CD8-positive, alpha-beta memory T cell (primary cell): ENCODE results near the gene LYRM4. TPM values are rescaled to one million over a fixed set of nuclear protein-coding genes. Genes with fewer than 3 reads are reported as not detected.
"Not testable (repeated sequence)": the region's sequence is repeated elsewhere in the genome, so short reads cannot be mapped to it uniquely, and the experiment has no call there.

Experiments used
- CTCF ChIA-PET: fragments of 350-600 bp; sonication (Branson Sonifier 250); formaldehyde crosslinking; loops from one replicate; lab custom pipeline; 2021; ENCODE audit warnings: antibody characterized with exemption; lab: Charles Lee
- POLR2A ChIA-PET: fragments of 350-600 bp; sonication (Branson Sonifier 250); formaldehyde crosslinking; loops from one replicate; lab custom pipeline; 2021; ENCODE audit warnings: antibody characterized with exemption; lab: Charles Lee
- DNase-seq, 5 donors: peaks; one replicate each; pipeline versions ENCODE4 v3.0.0 to v3.0.0-alpha.2; 2020 to 2022; ENCODE audit warnings: mixed read lengths in 1 of 5
- H3K27ac ChIP-seq: one replicate; pipeline ENCODE4 v1.7.0; 2013; ENCODE audit warnings: low read depth, mild to moderate bottlenecking, low read length, moderate library complexity
- H3K27me3 ChIP-seq: 2 replicates; pipeline ENCODE4 v1.7.0; 2013; ENCODE audit warnings: low read length, mild to moderate bottlenecking; ENCODE audit not compliant: insufficient read depth, poor library complexity, severe bottlenecking
- H3K36me3 ChIP-seq: 2 replicates; pipeline ENCODE4 v1.7.0; 2013; ENCODE audit warnings: mild to moderate bottlenecking, low read length, moderate library complexity; ENCODE audit not compliant: insufficient read depth
- H3K4me1 ChIP-seq: 2 replicates; pipeline ENCODE4 v1.7.0; 2013; ENCODE audit warnings: mild to moderate bottlenecking, low read length, moderate library complexity; ENCODE audit not compliant: insufficient read depth
- H3K4me3 ChIP-seq: 2 replicates; pipeline ENCODE4 v1.7.0; 2013; ENCODE audit warnings: mild to moderate bottlenecking, low read length
- H3K9me3 ChIP-seq: 2 replicates; pipeline ENCODE4 v1.7.0; 2013; ENCODE audit warnings: mild to moderate bottlenecking, low read length
- H3K27ac Mint-ChIP-seq, 8 donors: one replicate each; pipeline ENCODE4 v1.8.0; 2020 to 2021; ENCODE audit warnings: mixed read lengths in 8 of 8, mild to moderate bottlenecking in 6 of 8, inconsistent platforms in 3 of 8, moderate library complexity in 3 of 8
- H3K27me3 Mint-ChIP-seq, 2 donors: one replicate each; pipeline ENCODE4 v1.8.0; 2020 to 2021; ENCODE audit warnings: mixed read lengths in 2 of 2, mild to moderate bottlenecking in 1 of 2, moderate library complexity in 1 of 2
- H3K36me3 Mint-ChIP-seq, 3 donors: one replicate each; pipeline ENCODE4 v1.8.0; 2020 to 2021; ENCODE audit warnings: mixed read lengths in 3 of 3, inconsistent platforms in 1 of 3, mild to moderate bottlenecking in 1 of 3
- H3K4me1 Mint-ChIP-seq, 3 donors: one replicate each; pipeline ENCODE4 v1.8.0; 2020 to 2021; ENCODE audit warnings: mixed read lengths in 3 of 3, inconsistent platforms in 1 of 3, mild to moderate bottlenecking in 1 of 3
- H3K4me3 Mint-ChIP-seq, 7 donors: one replicate each; pipeline ENCODE4 v1.8.0; 2020 to 2021; ENCODE audit warnings: mixed read lengths in 7 of 7, mild to moderate bottlenecking in 6 of 7, moderate library complexity in 4 of 7, inconsistent platforms in 2 of 7
- H3K9me3 Mint-ChIP-seq, 5 donors: one replicate each; pipeline ENCODE4 v1.8.0; 2020 to 2022; ENCODE audit warnings: mixed read lengths in 5 of 5, mild to moderate bottlenecking in 3 of 5, moderate library complexity in 2 of 5, inconsistent platforms in 1 of 5
- polyA plus RNA-seq: library from polyadenylated mRNA; unstranded; fragments of 300-500 nt; fragmentation: Illumina TruSeq; gene quantifications from one replicate; pipeline ENCODE4 v1.2.3, GENCODE V29; 2021
- total RNA-seq, 2 experiments: library from RNA; stranded (reverse); gene quantifications; one replicate each; pipeline ENCODE4 v1.2.3, GENCODE V29; 2021

The LYRM4 gene
- total and polyA plus RNA-seq, 3 experiments from 2014 or later = 26.5 to 58.2 (median 55.1) TPM

GRCh38 chr6:5121956-5122355 lies 138.8 kb downstream of the LYRM4 start:
- Mint-ChIP-seq H3K36me3 (peaks cover 0 to 1% (median 0%) of the 10 kb centered on the region in 3 donors), H3K27ac (no peak overlapping the region), H3K9me3 (no peaks in the 10 kb centered on the region), H3K27me3 (no peaks in the 10 kb centered on the region), H3K4me1 (peaks cover 0 to 1% (median 0%) of the 10 kb centered on the region in 3 donors), H3K4me3 (no peak overlapping the region)
- CTCF ChIA-PET = no interaction called here
- no peaks in the 10 kb centered on the region for H3K9me3 ChIP-seq
- no peaks in the 10 kb centered on the region for H3K27me3 ChIP-seq
- no peak overlapping the region for H3K27ac ChIP-seq
- no peak overlapping the region for H3K4me3 ChIP-seq
- no peaks in the 10 kb centered on the region for H3K4me1 ChIP-seq
- no peaks in the 10 kb centered on the region for H3K36me3 ChIP-seq
- no peak for DNase-seq
- POLR2A ChIA-PET = no interaction called here

- Histone ChIP-seq H3K4me3 (no peak overlapping the region), H3K27ac (no peak overlapping the region), H3K36me3 (no peaks in the 10 kb centered on the region), H3K27me3 (no peaks in the 10 kb centered on the region), H3K9me3 (no peaks in the 10 kb centered on the region), H3K4me1 (no peaks in the 10 kb centered on the region)
- H3K9me3 Mint-ChIP-seq = no peaks in the 10 kb centered on the region
- CTCF ChIA-PET = no interaction called here
- POLR2A ChIA-PET = no interaction called here
- no peaks in the 10 kb centered on the region for H3K27me3 Mint-ChIP-seq
- peaks cover 0 to 1% (median 0%) of the 10 kb centered on the region in 3 donors for H3K36me3 Mint-ChIP-seq
- no peak overlapping the region for H3K27ac Mint-ChIP-seq
- no peak for DNase-seq
- H3K4me1 Mint-ChIP-seq = peaks cover 0 to 1% (median 0%) of the 10 kb centered on the region in 3 donors
- H3K4me3 Mint-ChIP-seq = no peak overlapping the region
Measured at GRCh38 chr6:5121479-5121878, 139.3 kb downstream of the LYRM4 start.

GRCh38 chr6:5120543-5120942 lies 140.2 kb downstream of the LYRM4 start:
- H3K4me1 Mint-ChIP-seq, H3K27ac Mint-ChIP-seq, H3K4me3 Mint-ChIP-seq, H3K27me3 Mint-ChIP-seq, H3K36me3 Mint-ChIP-seq, CTCF ChIA-PET, H3K9me3 ChIP-seq, H3K27me3 ChIP-seq, POLR2A ChIA-PET, H3K4me3 ChIP-seq, H3K9me3 Mint-ChIP-seq, H3K27ac ChIP-seq, H3K4me1 ChIP-seq, H3K36me3 ChIP-seq, DNase-seq: not testable (repeated sequence)

GRCh38 chr6:5120011-5120410 lies 140.7 kb downstream of the LYRM4 start:
- POLR2A ChIA-PET = no interaction called here
- Histone ChIP-seq H3K4me3 (no peak overlapping the region), H3K27me3 (no peaks in the 10 kb centered on the region), H3K4me1 (no peaks in the 10 kb centered on the region), H3K9me3 (no peaks in the 10 kb centered on the region), H3K27ac (no peak overlapping the region), H3K36me3 (no peaks in the 10 kb centered on the region)
- Mint-ChIP-seq H3K27me3 (no peaks in the 10 kb centered on the region), H3K4me3 (no peak overlapping the region), H3K36me3 (peaks cover 0 to 1% (median 0%) of the 10 kb centered on the region in 3 donors), H3K4me1 (peaks cover 0 to 1% (median 0%) of the 10 kb centered on the region in 3 donors), H3K27ac (no peak overlapping the region), H3K9me3 (no peaks in the 10 kb centered on the region)
- no peak for DNase-seq
- CTCF ChIA-PET = no interaction called here

- peaks cover 0 to 1% (median 0%) of the 10 kb centered on the region in 3 donors for H3K36me3 Mint-ChIP-seq
- CTCF ChIA-PET = no interaction called here
Measured at GRCh38 chr6:5119090-5119951, 141.4 kb downstream of the LYRM4 start.

GRCh38 chr6:5116243-5116991 lies 144.3 kb downstream of the LYRM4 start:
- no peak for DNase-seq
- Histone ChIP-seq H3K27ac (no peak overlapping the region), H3K36me3 (no peaks in the 10 kb centered on the region), H3K4me1 (no peaks in the 10 kb centered on the region), H3K9me3 (no peaks in the 10 kb centered on the region), H3K27me3 (no peaks in the 10 kb centered on the region), H3K4me3 (no peak overlapping the region)
- peaks cover 0 to 9% (median 3%) of the 10 kb centered on the region in 3 donors for H3K36me3 Mint-ChIP-seq
- no peak overlapping the region for H3K4me3 Mint-ChIP-seq
- no peaks in the 10 kb centered on the region for H3K9me3 Mint-ChIP-seq
- no peak overlapping the region for H3K27ac Mint-ChIP-seq
- ChIA-PET POLR2A (no interaction called here), CTCF (no interaction called here)
- peaks cover 0 to 1% (median 0%) of the 10 kb centered on the region in 3 donors for H3K4me1 Mint-ChIP-seq
- H3K27me3 Mint-ChIP-seq = no peaks in the 10 kb centered on the region

More at GRCh38 chr6:5119090-5119951, 141.4 kb downstream of the LYRM4 start:
- H3K27ac Mint-ChIP-seq = no peak overlapping the region
- no peak overlapping the region for H3K4me3 Mint-ChIP-seq
- H3K36me3 ChIP-seq = no peaks in the 10 kb centered on the region
- H3K4me1 Mint-ChIP-seq = peaks cover 0 to 1% (median 0%) of the 10 kb centered on the region in 3 donors
- no peaks in the 10 kb centered on the region for H3K9me3 Mint-ChIP-seq
- H3K27me3 ChIP-seq = no peaks in the 10 kb centered on the region
- H3K27me3 Mint-ChIP-seq = no peaks in the 10 kb centered on the region
- POLR2A ChIA-PET = no interaction called here
- no peak overlapping the region for H3K4me3 ChIP-seq
- H3K27ac ChIP-seq = no peak overlapping the region
- DNase-seq = no peak
- H3K9me3 ChIP-seq = no peaks in the 10 kb centered on the region
- H3K4me1 ChIP-seq = no peaks in the 10 kb centered on the region

- Mint-ChIP-seq H3K36me3 (peaks cover 0 to 14% (median 8%) of the 10 kb centered on the region in 3 donors), H3K9me3 (no peaks in the 10 kb centered on the region), H3K4me3 (no peak overlapping the region), H3K4me1 (no peaks in the 10 kb centered on the region), H3K27ac (no peak overlapping the region), H3K27me3 (no peaks in the 10 kb centered on the region)
- Histone ChIP-seq H3K4me3 (no peak overlapping the region), H3K27ac (no peak overlapping the region), H3K4me1 (no peaks in the 10 kb centered on the region), H3K36me3 (no peaks in the 10 kb centered on the region), H3K27me3 (no peaks in the 10 kb centered on the region), H3K9me3 (no peaks in the 10 kb centered on the region)
- DNase-seq = no peak
- ChIA-PET CTCF (no interaction called here), POLR2A (no interaction called here)
Measured at GRCh38 chr6:5115168-5115567, 145.6 kb downstream of the LYRM4 start.

- Histone ChIP-seq H3K36me3 (no peaks in the 10 kb centered on the region), H3K4me3 (no peak overlapping the region), H3K4me1 (no peaks in the 10 kb centered on the region), H3K27me3 (no peaks in the 10 kb centered on the region), H3K27ac (no peak overlapping the region), H3K9me3 (no peaks in the 10 kb centered on the region)
- Mint-ChIP-seq H3K4me1 (no peaks in the 10 kb centered on the region), H3K36me3 (peaks cover 0 to 14% (median 10%) of the 10 kb centered on the region in 3 donors), H3K4me3 (no peak overlapping the region), H3K27ac (no peak overlapping the region), H3K9me3 (no peaks in the 10 kb centered on the region), H3K27me3 (no peaks in the 10 kb centered on the region)
- ChIA-PET CTCF (interaction anchor here (1.1 to 1.3 kb wide), 2 partner anchors 10 to 31 kb away, joined by 3 read pairs; no protein-coding TSS in a partner anchor), POLR2A (no interaction called here)
- no peak for DNase-seq
Measured at GRCh38 chr6:5113096-5113495, 147.7 kb downstream of the LYRM4 start.
